ENCODE data around the gene CNBP. TPM values are rescaled to one million over a fixed set of nuclear protein-coding genes. Genes with fewer than 3 reads are reported as not detected.

CNBP gene
- total and polyA plus RNA-seq, 9 of the 15 experiments (the other 6 are each of a cell fraction or from before 2014, with no cell fraction given): 284 to 717 (median 412) TPM

DNA sequence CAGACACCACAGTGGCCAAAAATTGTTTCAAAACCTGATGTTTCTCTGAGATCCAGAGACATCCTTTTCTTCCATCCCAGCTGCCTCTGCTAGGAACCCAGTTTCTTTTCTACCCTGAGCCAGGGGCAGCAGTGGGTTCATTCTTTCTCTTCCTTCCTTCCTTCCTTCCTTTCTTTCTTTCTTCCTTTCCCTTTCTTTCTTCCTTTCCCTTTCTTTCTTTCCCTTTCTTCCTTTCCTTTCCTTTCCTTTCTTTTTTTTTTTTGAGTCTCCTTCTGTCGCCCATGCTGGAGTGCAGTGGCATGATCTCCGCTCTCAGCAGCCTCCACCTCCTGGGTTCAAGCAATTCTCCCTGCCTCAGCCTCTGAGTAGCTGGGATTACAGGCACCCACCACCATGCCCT, 35.0 kb upstream of the CNBP start:
- no peaks in the 10 kb centered on the region for H3K27me3 ChIP-seq (ENCODE audit: control insufficient read depth in 2 of 2, insufficient read depth in 2 of 2, low read length in 2 of 2)
- H3K9ac ChIP-seq (ENCODE audit: insufficient read depth in 1 of 2, low read depth in 2 of 2, low read length in 2 of 2): no peak overlapping the region
- H3K4me1 ChIP-seq (replicated peaks in 1 of 2; ENCODE audit: control insufficient read depth in 2 of 2, insufficient read depth in 2 of 2, low read length in 2 of 2): no peaks in the 10 kb centered on the region
- H4K20me1 ChIP-seq (replicated peaks; ENCODE audit: control insufficient read depth, insufficient read depth, low read length): no peaks in the 10 kb centered on the region
- no peak for ATAC-seq
- WGBS (ENCODE audit: insufficient coverage, low coverage, missing lambda C conversion rate): 29% methylated on average over 1 of the region's 2 CpGs
- DNase-seq (ENCODE audit: extremely low read depth in 1 of 4, low spot score in 3 of 4): no peak
- H3K27ac ChIP-seq (ENCODE audit: extremely low read depth, low read depth, low read length): no peak overlapping the region
- TF ChIP-seq, protein P1, sequence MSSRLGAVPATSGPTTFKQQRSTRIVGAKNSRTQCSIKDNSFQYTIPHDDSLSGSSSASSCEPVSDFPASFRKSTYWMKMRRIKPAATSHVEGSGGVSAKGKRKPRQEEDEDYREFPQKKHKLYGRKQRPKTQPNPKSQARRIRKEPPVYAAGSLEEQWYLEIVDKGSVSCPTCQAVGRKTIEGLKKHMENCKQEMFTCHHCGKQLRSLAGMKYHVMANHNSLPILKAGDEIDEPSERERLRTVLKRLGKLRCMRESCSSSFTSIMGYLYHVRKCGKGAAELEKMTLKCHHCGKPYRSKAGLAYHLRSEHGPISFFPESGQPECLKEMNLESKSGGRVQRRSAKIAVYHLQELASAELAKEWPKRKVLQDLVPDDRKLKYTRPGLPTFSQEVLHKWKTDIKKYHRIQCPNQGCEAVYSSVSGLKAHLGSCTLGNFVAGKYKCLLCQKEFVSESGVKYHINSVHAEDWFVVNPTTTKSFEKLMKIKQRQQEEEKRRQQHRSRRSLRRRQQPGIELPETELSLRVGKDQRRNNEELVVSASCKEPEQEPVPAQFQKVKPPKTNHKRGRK (tag; IDR thresholded peaks at IDR 0.05): peak; percentile 42; the same call in 1 of the 2 replicates
- no peak for TF ChIP-seq THRAP3 (IDR thresholded peaks at IDR 0.05; ENCODE audit: borderline replicate concordance)
- H3K4me3 ChIP-seq: no peak overlapping the region
- H3K36me3 ChIP-seq (ENCODE audit: control insufficient read depth, insufficient read depth, low read length): no peaks in the 10 kb centered on the region
- H3K9me3 ChIP-seq (replicated peaks; ENCODE audit: control insufficient read depth, insufficient read depth, low read depth, low read length): no peaks in the 10 kb centered on the region
- intact Hi-C loops (cut with micrococcal nuclease) (no loop called here), in situ Hi-C loops (cut with MboI) (no loop called here)
- H3K4me2 ChIP-seq (ENCODE audit: insufficient read depth, low read length): no peak overlapping the region
- CTCF ChIA-PET (ENCODE audit: low intra/inter-chr PET ratio): no interaction called here
- POLR2A ChIA-PET: no interaction called here
- H3K9me1 ChIP-seq (ENCODE audit: control insufficient read depth, insufficient read depth, low read length): no peaks in the 10 kb centered on the region
- no peak overlapping the region for H2AFZ ChIP-seq (ENCODE audit: low read depth, low read length)
- no peak for FAIRE-seq
- H3K79me2 ChIP-seq (ENCODE audit: control insufficient read depth, insufficient read depth, low read length): no peaks in the 10 kb centered on the region
- BruUV-seq (replicated peaks): no TSS peak

DNA sequence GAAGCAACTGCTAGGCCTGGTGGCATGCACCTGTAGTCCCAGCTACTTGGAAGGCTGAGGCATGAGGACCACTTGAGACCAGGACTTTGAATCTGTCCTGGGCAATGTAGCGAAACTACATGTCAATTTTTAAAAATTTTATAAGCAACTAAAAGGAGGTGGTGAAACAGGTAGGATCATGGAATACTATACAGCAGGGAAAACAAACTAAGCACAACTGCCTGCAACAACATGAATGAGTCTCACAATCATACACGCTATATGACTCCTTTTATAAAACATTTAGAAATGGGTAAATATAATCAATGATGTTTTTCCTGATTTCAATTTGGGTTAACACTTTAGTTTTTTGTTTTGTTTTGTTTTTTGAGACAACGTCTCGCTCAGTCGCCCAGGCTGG, 29.5 kb upstream of the CNBP start:
- Histone ChIP-seq H3K9me3 (replicated peaks; ENCODE audit: control insufficient read depth, insufficient read depth, low read depth, low read length) (no peaks in the 10 kb centered on the region), H2AFZ (ENCODE audit: low read depth, low read length) (no peak overlapping the region), H3K4me2 (ENCODE audit: insufficient read depth, low read length) (no peak overlapping the region), H3K4me1 (replicated peaks in 1 of 2; ENCODE audit: control insufficient read depth in 2 of 2, insufficient read depth in 2 of 2, low read length in 2 of 2) (peaks cover 4 to 9% of the 10 kb centered on the region in 2 experiments; a peak in 4 of 5 replicates), H4K20me1 (replicated peaks; ENCODE audit: control insufficient read depth, insufficient read depth, low read length) (no peaks in the 10 kb centered on the region), H3K79me2 (ENCODE audit: control insufficient read depth, insufficient read depth, low read length) (no peaks in the 10 kb centered on the region), H3K27me3 (ENCODE audit: control insufficient read depth in 2 of 2, insufficient read depth in 2 of 2, low read length in 2 of 2) (no peaks in the 10 kb centered on the region), H3K9me1 (ENCODE audit: control insufficient read depth, insufficient read depth, low read length) (no peaks in the 10 kb centered on the region), H3K9ac (ENCODE audit: insufficient read depth in 1 of 2, low read depth in 2 of 2, low read length in 2 of 2) (no peak overlapping the region), H3K4me3 (no peak overlapping the region), H3K27ac (ENCODE audit: extremely low read depth, low read depth, low read length) (no peak overlapping the region), H3K36me3 (ENCODE audit: control insufficient read depth, insufficient read depth, low read length) (no peaks in the 10 kb centered on the region)
- intact Hi-C loops (cut with micrococcal nuclease) (no loop called here), in situ Hi-C loops (cut with MboI) (no loop called here)
- no peak for ATAC-seq
- DNase-seq (ENCODE audit: extremely low read depth in 1 of 4, low spot score in 3 of 4): no peak
- WGBS (ENCODE audit: insufficient coverage, low coverage, missing lambda C conversion rate): 92% methylated on average over 5 of the region's 5 CpGs
- POLR2A ChIA-PET: interaction anchor here (1.1 kb wide), 1 partner anchor 11 kb away, joined by 3 read pairs; no protein-coding TSS in a partner anchor
- TF ChIP-seq KLF16 (IDR thresholded peaks at IDR 0.05) (no peak), ZNF146 (CRISPR knock-in tag; IDR thresholded peaks at IDR 0.05; ENCODE audit: unreplicated experiment) (peak; percentile 58)
- FAIRE-seq: no peak
- CTCF ChIA-PET (ENCODE audit: low intra/inter-chr PET ratio): no interaction called here
- BruUV-seq (replicated peaks): no TSS peak

Measured in K562 (cell line).